ENCODE results near the gene CABCOCO1.

The CABCOCO1 gene

GRCh38 chr10:61628151-61628874 lies 34.4 kb upstream of the CABCOCO1 start:
- Histone ChIP-seq H3K27ac (ENCODE audit: low read length) (no peak overlapping the region), H3K9ac (ENCODE audit: low read depth, low read length) (no peak overlapping the region), H3K4me2 (ENCODE audit: insufficient read depth, low read length) (no peak overlapping the region), H3K4me3 (ENCODE audit: low read depth in 1 of 2, low read length in 2 of 2) (no peak overlapping the region), H3K9me3 (ENCODE audit: insufficient read depth, low read length, severe bottlenecking) (no peaks in the 10 kb centered on the region), H3K79me2 (ENCODE audit: insufficient read depth, low read length) (no peaks in the 10 kb centered on the region), H3K27me3 (ENCODE audit: insufficient read depth, low read length, poor library complexity) (no peaks in the 10 kb centered on the region), H2AFZ (ENCODE audit: low read depth, low read length) (no peak overlapping the region), H4K20me1 (ENCODE audit: insufficient read depth, low read length) (no peaks in the 10 kb centered on the region), H3K36me3 (ENCODE audit: insufficient read depth, low read length) (no peaks in the 10 kb centered on the region), H3K4me1 (ENCODE audit: insufficient read depth, low read length) (no peaks in the 10 kb centered on the region)
- DNase-seq (no peak), ATAC-seq (ENCODE audit: insufficient read depth, low read depth) (no peak)
- TF ChIP-seq, protein P1, sequence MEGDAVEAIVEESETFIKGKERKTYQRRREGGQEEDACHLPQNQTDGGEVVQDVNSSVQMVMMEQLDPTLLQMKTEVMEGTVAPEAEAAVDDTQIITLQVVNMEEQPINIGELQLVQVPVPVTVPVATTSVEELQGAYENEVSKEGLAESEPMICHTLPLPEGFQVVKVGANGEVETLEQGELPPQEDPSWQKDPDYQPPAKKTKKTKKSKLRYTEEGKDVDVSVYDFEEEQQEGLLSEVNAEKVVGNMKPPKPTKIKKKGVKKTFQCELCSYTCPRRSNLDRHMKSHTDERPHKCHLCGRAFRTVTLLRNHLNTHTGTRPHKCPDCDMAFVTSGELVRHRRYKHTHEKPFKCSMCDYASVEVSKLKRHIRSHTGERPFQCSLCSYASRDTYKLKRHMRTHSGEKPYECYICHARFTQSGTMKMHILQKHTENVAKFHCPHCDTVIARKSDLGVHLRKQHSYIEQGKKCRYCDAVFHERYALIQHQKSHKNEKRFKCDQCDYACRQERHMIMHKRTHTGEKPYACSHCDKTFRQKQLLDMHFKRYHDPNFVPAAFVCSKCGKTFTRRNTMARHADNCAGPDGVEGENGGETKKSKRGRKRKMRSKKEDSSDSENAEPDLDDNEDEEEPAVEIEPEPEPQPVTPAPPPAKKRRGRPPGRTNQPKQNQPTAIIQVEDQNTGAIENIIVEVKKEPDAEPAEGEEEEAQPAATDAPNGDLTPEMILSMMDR (IDR thresholded peaks at IDR 0.05; ENCODE audit: borderline replicate concordance, extremely low read depth, low read length, poor library complexity, severe bottlenecking) = no peak
- TF ChIP-seq EZH2 (IDR thresholded peaks at IDR 0.05; ENCODE audit: borderline replicate concordance, low read depth, low read length, severe bottlenecking) = no peak

- no peak for DNase-seq
- Histone ChIP-seq H3K27ac (ENCODE audit: low read length) (no peak overlapping the region), H3K9ac (ENCODE audit: low read depth, low read length) (no peak overlapping the region), H3K36me3 (ENCODE audit: insufficient read depth, low read length) (no peaks in the 10 kb centered on the region), H3K27me3 (ENCODE audit: insufficient read depth, low read length, poor library complexity) (no peaks in the 10 kb centered on the region), H3K4me1 (ENCODE audit: insufficient read depth, low read length) (no peaks in the 10 kb centered on the region), H4K20me1 (ENCODE audit: insufficient read depth, low read length) (no peaks in the 10 kb centered on the region), H3K79me2 (ENCODE audit: insufficient read depth, low read length) (no peaks in the 10 kb centered on the region), H3K4me3 (ENCODE audit: low read depth in 1 of 2, low read length in 2 of 2) (no peak overlapping the region), H2AFZ (ENCODE audit: low read depth, low read length) (no peak overlapping the region), H3K4me2 (ENCODE audit: insufficient read depth, low read length) (no peak overlapping the region), H3K9me3 (ENCODE audit: insufficient read depth, low read length, severe bottlenecking) (no peaks in the 10 kb centered on the region)
- no peak for ATAC-seq (ENCODE audit: insufficient read depth, low read depth)
- TF ChIP-seq, protein P1 (IDR thresholded peaks at IDR 0.05; ENCODE audit: borderline replicate concordance, extremely low read depth, low read length, poor library complexity, severe bottlenecking) = no peak
- no peak for TF ChIP-seq EZH2 (IDR thresholded peaks at IDR 0.05; ENCODE audit: borderline replicate concordance, low read depth, low read length, severe bottlenecking)
Measured at GRCh38 chr10:61628875-61629513, 33.7 kb upstream of the CABCOCO1 start.

DNA sequence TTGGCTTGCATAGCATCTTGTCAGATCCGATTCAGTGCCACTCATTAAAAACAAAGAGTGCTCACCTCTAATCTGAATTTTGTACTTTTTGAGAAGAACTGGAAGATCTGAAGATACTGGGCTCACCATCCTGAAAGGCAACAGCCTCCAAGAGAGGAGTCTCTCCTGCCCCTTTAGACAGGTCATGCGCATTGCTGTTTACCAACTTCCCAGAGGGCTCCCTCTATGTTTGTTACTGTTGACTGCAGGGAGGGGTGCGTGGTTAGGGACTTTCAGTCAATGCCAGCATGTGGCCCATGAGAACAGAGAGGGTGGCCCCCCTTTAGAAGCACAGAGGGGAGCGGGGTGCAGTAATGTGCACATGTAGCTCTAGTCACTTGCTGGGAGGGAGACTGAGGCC lies 33.2 kb upstream of the CABCOCO1 start:
- Histone ChIP-seq H3K36me3 (ENCODE audit: insufficient read depth, low read length) (no peaks in the 10 kb centered on the region), H2AFZ (ENCODE audit: low read depth, low read length) (no peak overlapping the region), H3K79me2 (ENCODE audit: insufficient read depth, low read length) (no peaks in the 10 kb centered on the region), H3K4me3 (ENCODE audit: low read depth in 1 of 2, low read length in 2 of 2) (no peak overlapping the region), H3K9ac (ENCODE audit: low read depth, low read length) (no peak overlapping the region), H4K20me1 (ENCODE audit: insufficient read depth, low read length) (no peaks in the 10 kb centered on the region), H3K4me1 (ENCODE audit: insufficient read depth, low read length) (no peaks in the 10 kb centered on the region), H3K4me2 (ENCODE audit: insufficient read depth, low read length) (no peak overlapping the region), H3K9me3 (ENCODE audit: insufficient read depth, low read length, severe bottlenecking) (no peaks in the 10 kb centered on the region), H3K27me3 (ENCODE audit: insufficient read depth, low read length, poor library complexity) (no peaks in the 10 kb centered on the region), H3K27ac (ENCODE audit: low read length) (no peak overlapping the region)
- DNase-seq = no peak
- TF ChIP-seq, protein P1 (IDR thresholded peaks at IDR 0.05; ENCODE audit: borderline replicate concordance, extremely low read depth, low read length, poor library complexity, severe bottlenecking) = no peak
- no peak for TF ChIP-seq EZH2 (IDR thresholded peaks at IDR 0.05; ENCODE audit: borderline replicate concordance, low read depth, low read length, severe bottlenecking)
- no peak for ATAC-seq (ENCODE audit: insufficient read depth, low read depth)

Measured in DND-41 (cell line).